Dermis microvascular lymphatic vessel endothelial cell (primary cell): ENCODE data around the gene TFDP1. TPM values are rescaled to one million over a fixed set of nuclear protein-coding genes. Genes with fewer than 3 reads are reported as not detected.

Experiments
- DNase-seq, 2 donors: peaks; one replicate each; pipeline versions ENCODE4 v3.0.0 to v3.0.0-alpha.2; 2010; ENCODE audit warnings: low read depth in 2 of 2
- total RNA-seq: library from RNA; depleted of rRNA; stranded (reverse); fragments of >200 nt; gene quantifications from 2 replicates; pipeline ENCODE4 v1.2.1, GENCODE V29; 2014

TFDP1 gene
- total RNA-seq, 1 donor from 2014 or later: 48.0 TPM

DNA sequence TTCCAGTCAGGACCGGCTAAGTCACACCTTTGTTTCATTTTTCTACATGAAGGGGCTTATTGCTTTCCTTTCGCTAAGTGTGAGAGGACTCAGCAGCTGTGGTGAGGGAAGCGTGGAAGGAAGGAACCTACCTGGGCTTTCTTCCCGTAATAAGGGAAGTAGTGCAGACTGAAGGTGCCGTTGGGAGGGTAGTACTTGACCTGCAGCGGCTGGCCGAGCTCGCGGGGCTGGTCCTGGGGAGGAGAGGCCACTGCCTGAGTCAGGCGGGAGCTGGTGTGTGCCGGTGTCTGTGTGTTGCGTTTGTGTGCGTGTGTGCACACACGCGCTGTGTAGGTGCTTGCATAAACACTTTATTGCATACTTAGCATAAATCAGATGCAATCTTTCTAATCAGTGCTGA is 65.7 kb downstream of the TFDP1 start:
- DNase-seq: no peak

DNA sequence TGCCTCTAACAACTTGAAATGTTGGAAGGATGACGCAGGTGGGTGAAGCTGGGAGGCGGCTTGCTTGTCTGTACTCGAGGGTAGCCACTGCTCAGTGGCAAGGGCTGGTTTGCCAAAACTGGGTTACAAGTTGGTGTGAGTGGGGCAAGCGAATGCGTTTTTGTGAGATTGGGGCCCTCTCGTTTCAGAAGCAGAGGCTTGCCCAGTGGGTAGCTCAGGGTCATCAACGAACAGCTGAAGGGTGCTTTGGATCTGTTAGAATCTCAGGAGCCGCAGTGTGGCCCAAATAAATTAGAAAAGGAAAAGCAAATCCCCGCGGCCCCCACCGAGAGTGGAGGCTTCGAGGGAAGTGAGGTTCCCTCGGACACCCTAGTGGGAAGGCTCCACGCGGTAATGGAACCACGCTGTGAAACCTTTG is 66.2 kb downstream of the TFDP1 start:
- DNase-seq: no peak

DNA sequence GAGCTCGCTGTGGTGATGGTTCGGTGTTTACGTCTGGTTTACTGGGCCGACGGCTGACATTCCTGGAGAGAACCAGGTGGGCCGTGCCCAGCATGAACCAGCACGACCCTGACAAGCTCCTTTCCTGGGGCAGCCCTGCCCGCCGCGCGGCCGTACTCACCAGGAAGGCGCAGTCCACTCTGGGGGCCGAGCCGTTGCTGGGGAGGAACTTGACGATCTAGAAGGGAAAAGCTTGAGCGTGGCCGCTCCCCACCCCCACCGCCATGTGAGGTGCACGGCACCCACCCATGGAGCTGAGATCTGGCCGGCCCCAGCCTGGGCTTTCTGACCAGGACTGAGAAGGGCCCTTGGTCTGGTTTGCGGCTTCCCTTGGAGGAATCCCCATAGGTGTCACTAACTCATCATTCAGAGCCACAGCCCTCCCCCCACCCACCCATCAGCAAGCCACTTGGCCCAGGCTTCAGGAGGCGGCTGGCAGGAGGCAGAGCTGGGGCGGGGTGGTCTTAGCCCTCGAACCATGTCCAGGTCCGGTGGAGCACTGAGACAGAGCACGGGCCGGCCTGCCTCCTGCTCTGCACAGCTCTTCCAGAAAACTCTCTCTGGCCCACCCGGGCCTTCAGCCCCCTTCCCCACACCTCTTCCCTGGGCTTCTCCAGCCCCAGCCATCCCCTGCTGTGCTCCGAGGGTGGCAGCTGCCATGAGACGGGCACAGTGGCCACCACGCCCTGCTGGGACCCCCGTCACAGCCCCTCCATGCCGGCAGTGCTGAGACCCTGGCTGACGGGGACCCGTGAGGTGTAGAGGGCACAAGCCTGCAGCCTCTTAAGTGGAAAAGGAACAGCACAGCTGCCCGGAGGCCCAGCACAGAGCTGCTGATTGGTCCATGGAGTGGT is 67.2 kb downstream of the TFDP1 start:
- DNase-seq: no peak

DNA sequence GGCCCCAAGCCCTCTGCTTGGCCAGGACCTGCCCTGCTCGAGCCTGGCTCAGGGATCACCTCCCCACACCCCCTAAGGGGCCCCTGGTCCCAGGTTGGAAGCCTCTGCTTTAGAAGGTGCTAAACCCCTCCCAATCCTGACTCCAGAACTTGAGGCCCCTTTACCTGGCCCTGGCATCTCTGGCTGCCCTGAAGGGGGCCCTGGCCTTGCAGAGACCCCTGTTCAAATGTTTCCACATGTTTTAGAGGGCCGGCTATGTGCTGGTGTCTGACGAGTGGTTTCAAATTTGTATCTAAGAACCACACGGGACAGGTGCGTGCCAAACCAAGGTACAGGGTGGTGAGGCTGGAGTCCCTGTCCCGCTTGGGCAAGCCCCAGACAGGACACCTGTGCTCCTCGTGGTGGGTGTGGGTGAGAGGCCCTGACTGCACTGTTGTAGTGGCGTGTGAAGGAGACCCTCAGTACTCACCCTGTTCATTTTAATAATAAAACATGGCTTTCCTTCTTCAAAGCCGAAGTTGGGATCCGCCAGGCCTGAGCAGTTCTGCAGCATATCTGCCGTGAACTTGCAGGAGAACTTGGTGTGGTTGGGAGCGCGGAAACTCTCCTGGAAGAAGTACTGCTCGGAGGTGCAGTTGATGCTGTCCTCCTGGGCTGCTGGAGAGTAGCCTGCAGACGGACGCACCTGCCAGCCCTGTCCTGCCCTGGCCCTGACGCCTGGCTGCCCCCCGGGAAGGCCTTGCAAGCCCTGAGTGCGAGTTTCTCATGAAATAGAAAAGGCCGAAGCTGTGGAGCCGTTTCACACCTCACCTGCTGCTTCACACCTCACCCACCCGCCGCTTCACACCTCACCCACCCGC is 68.1 kb downstream of the TFDP1 start:
- DNase-seq: no peak

DNA sequence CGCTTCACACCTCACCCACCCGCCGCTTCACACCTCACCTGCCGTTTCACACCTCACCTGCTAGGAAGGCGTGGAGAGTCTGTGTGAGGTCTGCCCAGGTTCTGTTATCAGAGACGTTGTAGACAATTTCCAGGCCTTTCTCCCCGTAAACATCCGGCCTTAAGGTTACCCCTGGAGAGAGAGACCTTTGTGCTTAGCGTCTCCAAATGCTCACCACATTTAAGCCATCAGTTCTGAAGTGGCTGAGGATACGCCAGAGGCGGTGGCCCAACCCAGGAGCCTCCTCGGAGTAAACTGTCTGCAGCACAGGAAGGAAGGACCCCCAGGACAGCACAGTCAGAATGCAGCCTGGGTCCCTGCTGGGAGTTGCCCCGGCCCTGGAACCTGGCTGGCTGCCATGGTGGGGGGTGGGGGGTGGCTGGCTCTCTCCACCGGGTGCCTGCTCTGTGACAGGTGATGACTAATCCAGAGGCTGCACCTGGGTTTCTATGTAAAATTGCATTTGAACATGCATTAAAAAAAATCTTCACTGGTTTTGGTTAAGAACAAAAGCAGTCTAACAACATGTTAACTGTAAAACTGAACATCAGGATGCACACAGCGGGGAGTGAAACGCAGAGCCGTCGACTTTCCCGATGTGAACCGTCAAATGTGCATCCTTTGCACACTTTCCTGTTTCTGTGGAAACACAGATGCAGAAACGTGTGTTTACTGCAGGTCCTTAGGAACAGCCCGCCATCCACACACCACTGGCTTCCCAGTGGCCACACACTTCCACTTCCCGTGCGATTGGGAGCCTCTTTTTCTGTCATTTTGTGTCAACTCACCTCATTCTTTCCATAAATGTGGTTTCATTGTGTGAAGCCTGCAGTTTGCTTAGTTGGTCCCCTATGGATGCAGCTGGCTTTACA is 69.0 kb downstream of the TFDP1 start:
- DNase-seq: peak; percentile 45 to 75

DNA sequence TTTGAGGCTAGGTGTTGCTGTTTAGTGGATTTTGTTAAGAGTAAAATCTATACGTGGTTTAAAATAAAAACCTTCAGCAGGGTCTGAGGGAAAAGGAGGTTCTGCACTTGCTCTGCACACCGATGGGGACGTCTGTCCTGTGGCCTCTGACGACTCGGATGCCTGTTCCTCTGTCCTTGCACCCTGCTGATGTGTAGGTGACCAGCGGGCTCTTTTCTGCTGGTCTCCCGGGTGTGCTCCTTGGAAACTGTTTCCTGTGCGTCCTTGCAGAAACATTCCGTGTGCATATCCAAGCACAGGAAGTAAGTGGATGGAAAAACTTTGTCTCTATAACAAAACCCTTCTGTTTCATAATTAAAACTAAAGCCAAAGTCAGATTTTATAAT is 69.6 kb downstream of the TFDP1 start:
- DNase-seq: peak; percentile 55 to 65

DNA sequence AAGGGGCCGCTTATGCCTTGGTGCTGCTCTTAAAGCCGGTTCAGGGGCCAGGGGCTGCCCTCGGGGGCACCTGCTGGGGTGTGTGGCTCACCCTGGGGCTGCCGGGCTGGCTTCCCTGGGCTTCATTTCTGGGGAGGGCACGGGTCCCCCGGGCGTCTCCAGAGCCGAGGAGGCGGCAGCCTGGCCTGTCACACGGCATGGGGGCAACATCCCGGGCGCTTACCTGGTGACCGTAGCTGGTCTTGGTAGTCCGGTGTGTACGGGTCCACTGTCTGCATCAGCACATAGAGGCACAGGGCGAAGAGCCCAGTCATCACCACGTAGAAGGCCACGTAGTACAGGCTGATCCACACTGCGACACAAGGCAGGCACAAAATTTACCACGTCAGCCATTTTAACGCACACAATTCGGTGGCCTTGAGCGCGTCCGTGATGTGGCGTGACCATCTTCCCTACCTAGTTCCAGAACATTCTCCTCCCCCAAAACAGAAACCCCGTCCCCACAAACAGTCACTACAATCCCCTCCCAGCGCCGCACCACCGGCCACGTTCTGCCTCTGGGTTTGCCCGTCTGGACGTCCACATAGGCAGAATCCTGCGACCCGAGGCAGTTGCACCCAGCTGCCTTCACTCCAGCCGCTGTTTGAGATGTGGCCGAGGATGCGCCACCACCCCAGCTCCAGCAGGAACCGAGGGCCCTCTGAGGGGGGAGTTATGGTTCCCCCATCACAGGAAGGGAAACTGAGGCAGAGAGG is 70.2 kb downstream of the TFDP1 start:
- no peak for DNase-seq

DNA sequence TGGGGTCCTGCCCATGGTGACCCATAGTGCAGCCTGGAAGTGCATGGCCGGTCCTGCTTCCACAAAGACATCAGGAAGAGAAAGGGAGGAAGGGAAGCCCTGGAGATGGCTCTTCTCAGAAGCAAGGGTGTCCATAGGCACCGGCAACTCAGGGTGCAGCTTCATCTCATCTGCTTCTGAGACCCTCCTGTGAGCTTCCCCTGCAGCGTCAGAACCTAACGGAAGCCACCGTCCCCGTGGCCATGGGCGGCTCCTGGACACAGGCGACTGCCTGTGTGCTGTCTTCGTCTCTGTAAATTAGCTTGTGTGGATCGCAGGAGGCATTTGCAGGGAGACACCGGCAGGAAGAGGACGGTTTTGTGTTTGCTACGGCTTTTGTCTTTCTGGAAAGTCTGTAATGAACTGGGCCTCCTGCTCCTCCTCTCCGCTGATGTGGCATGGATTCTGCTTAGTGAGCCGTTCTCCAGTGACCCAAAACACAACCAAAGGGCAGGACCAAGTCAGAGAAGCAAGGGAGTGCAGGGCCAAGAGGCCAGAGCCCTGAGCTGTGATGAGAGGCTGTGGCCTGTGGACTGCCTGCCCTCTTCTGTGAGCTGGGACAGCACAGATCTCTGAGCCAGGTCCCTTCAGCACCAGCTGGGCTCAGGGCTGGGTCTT is 70.9 kb downstream of the TFDP1 start:
- no peak for DNase-seq

DNA sequence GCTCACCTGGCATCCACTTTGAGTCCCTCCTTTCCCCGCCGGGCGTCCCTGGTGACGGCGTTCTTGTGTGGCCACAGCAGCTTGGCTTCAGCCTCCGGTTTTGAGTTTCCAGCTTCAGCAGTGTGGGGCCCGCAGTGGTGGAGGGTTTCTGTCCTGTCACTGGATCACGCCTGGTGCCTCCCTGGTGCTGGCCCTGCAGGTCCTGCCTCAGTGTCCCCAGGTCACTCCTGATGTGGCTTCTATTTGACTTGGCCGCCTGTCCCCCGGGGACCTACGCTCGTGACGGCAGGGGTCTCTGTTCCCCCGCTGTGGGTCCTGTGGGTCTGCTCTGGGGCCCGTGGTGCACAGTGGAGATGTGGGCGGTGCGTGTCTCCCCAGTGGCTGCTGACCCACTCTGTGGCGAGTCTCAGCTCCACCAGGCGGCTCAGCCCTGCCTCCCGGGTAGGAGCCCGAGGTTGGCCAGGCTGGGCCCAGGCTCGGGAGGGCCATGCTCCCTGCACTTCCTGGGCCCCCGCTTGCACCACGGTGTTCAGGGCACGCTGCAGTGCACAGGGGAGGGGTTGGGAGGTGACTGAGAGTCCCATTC is 71.5 kb downstream of the TFDP1 start:
- DNase-seq: no peak

DNA sequence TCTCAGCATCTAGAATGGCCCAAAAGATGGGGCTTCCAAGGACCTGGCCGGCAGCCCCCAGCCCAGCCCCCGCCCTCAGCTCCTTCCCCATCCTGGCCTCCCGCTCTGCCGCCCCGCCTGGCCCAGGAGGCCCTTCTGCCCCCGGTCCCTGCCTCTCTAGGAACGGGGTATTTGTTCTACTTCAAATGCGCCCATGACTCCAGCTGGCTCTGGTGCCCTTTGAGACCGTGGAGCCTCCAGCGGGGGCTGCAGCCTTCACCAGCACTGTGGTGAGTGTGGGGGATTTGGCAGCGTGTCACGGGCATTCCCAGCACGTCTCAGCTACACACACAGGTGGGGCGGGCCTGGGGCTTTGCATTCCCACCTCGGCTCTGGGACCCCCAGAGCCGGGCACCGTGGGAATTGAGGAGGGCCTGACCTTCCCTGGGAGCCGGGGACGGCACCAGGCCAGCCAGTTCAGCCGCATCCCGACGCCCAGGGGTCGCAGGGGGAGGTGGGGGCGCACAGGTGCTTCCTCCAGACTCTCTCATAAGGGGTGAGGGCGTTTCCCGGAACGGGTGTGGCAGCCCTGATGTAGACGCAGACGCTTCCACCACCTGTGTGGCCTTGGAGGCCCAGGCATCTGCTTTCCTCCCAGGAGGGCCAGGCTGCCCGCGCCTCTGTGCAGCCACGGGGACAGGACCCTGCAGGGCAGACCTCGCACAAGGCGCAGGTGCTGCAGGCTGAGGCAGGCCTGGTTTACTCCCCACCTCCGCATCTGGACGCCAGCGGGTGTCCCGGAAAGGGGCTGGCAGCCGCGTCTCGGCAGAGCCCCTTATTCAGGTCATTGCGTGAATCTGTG is 72.5 kb downstream of the TFDP1 start:
- no peak for DNase-seq

DNA sequence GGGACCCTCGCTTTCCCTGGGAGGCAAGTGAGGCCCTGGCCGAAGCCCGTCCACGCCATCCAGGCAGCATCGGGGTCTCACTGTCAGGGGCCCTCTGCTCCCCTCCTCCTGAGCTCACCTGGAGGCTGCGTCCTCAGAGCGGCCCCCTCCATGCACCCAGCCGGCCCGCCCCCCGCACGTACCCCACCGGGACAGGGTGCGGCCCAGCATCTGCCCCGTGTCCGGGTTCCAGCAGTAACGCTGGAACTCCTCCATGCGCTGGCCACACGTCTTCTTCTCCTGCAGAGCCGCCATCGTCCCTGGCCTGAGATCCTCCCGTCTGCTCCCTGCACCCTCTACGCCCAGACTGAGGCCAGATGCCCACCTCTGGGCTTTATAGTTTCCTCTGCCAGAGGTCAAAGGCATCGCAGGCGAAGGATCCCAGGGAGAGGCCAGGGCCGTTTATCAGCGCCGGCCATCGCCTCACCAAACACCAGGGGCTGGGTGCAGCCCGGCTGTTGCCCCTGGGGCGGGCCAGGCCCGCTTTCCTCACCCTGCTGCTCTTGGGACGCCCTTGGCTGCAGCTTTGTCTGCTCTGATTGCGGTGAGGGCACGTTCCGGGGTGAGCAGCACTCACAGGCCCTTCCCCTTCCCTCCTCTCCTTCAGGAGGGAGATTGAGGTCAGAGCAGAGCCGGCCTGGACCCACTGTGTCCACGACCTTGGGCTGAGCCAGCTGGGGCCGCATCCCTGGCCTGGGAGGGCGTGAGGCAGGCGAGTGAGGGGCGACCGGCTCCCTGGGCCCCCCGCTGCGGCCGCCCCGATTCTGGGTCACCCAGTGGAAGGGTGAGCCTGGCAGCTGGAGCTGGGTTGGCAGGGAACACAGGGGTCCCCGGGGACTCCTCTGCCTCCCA is 73.5 kb downstream of the TFDP1 start, which contains the start of gene ATP4B:
ATP4B (minus strand) TSS at position 348 of the 891 bp plus-strand sequence; CDS start at position 294, 54 bp downstream.
- DNase-seq: no peak

DNA sequence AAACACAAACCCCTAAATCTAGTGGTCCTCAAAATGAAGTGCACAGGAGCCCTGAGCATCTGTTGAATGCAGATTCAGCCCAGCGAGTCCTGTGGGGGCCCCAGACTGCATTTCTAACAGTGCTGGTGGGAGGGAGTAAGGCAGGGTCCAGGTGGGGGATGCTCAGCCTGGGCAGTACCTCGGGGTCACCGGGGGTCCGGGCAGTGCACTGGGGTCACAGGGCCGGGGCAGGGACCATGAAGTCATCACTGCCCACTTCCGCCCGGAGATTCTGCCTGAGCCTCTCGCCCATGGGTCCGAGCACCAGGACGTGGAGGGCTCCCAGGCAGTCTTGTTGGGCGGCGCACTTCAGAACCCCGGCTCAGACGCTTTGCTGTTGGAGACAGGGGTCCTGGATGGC is 74.3 kb downstream of the TFDP1 start:
- no peak for DNase-seq

DNA sequence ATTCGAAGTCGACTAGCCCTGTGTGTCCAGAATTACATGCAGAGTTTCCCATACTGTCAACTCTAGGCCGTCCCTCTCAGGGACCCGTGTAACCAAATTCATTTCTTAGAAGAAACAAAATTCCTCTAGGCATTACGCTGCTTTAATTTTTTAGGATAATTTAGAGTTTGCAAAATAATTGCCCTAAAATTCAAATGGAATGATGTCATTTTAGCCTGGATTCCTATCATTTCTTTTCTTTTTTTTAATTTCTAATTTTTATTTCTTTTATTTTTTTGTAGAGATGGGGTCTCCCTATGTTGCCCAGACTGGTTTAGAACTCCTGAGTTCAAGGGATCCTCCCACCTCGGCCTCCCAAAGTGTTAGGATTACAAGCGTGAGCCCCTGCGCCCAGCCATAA is 74.8 kb downstream of the TFDP1 start:
- no peak for DNase-seq

DNA sequence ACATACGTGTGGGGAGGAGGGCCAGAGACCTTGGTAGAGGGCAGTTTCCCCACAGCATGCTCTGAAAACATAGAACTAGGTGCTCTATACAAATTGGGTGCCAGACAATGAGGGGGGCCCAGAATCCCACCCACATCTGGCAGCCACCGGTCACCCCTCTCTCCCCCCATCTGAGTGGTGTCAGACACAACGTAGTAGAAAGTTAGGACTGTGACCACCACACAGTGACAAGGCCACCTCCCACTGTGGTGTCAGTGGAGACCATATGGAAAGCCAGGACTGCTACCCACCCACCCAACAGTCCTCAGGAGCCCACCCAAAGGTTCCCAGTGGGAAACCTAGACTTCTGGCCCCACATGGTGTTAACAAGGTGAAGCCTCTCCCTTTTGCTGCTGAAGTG is 75.5 kb downstream of the TFDP1 start:
- no peak for DNase-seq

DNA sequence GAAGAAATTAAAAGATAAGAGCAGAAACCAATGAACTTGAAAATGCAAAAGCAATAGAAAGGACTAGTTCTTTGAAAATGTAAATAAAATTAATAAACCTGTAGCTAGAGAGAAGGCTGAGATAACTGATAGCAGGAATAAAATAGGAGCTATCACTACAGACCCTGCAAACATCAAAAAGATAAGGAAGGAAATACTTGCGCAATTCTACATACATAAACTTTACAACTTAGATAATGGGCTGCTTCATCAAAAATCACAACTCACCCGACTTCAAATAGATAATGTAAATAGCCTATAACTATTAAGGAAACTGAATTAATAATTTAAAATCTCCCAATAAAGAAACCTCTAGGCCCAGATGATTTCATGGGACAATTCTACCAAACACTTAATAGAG is 77.0 kb downstream of the TFDP1 start:
- DNase-seq: no peak

DNA sequence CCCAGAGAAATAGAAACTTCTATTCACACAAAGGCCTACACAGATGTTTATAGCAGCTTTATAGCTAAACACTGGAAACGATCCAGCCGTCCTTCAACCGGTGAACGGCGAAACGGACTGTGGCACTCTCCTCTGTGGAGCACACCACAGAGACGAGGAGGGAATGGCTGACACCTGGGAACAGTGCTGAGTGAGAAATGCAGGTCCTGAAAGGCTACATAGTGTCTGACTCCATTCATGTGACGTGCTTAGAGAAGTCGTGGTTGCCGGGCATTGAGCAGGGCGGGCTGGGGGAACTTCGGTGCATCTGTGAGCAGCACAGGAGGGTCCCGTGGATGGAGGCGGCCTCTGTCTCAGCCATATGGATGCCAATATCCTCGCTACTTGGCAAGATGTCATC is 79.4 kb downstream of the TFDP1 start:
- no peak for DNase-seq

DNA sequence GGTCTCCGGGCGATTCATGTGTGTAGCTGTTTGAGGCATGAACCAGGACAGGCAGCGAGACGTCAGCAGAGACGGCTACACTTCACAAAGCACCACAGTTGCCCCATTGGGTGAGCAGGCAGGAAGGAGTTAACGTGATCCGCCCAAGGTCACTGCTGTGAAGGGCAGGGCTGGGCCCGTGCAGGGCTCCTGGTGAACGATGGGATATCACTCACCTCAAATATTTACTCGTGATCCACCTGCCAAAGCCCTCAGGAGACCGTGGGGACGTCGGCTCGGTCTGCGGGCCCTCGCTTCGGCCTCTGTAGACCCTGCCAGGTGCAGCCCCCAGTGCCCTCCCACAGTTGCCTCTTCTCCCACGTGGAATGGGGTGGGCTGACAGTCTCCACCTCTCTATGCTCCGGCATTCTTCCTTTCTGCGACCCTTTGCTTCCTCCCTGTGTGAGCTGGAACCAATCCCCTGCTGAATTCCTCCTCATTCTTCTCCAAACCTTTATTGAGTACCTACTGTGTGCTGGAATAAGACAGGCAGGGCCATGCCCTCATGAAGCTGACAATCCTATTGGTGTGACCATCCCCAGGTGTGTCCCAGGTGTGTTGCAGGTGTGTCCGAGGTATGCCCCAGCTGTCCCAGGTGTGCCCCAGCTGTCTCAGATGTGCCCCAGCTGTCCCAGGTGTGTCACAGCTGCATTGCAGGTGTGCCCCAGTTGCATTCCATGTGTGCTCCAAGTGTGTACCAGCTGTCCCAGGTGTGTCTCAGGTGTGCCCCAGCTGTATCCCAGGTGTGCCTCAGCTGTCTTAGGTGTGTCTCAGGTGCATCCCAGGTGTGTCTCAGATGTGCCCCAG is 80.4 kb downstream of the TFDP1 start:
- no peak for DNase-seq
